ENCODE measurements around the gene TNS4.

Gene TNS4

GRCh38 chr17:40431231-40431602 lies 70.2 kb downstream of the TNS4 start:
- no peak for DNase-seq

- DNase-seq = no peak
Observed at GRCh38 chr17:40430272-40431230, 70.9 kb downstream of the TNS4 start.

- no peak for DNase-seq
Observed at GRCh38 chr17:40427002-40427491, 74.4 kb downstream of the TNS4 start.
